Stimulated activated CD4-positive, alpha-beta T cell treated with anti-CD3 and anti-CD28 coated beads, Interleukin-1b, Interleukin-23, amount 100 ng/mL, for 48 hours (primary cell): ENCODE data around the gene MYO1H.

Experiments used
- DNase-seq: peaks from one replicate; pipeline ENCODE4 v3.0.0-alpha.2; 2020

MYO1H gene

DNA sequence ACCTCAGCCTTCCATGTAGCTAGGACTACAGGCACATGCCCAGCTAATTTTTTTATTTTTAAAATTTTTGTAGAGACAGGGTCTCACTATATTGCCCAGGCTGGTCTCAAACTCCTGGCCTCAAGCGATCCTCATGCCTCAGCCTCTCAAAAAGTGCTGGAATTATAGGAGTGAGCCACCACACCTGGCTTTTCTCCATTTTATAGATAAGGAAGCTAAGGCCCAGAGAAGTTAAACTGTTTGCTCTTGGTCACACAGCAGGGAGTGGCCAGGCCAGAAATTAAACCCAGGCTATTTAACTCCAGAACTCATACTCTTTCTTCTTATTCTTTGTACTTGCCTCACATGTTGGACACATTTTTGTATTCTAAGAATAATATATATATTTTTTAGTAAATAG is 146.2 kb downstream of the MYO1H start:
- no peak for DNase-seq

DNA sequence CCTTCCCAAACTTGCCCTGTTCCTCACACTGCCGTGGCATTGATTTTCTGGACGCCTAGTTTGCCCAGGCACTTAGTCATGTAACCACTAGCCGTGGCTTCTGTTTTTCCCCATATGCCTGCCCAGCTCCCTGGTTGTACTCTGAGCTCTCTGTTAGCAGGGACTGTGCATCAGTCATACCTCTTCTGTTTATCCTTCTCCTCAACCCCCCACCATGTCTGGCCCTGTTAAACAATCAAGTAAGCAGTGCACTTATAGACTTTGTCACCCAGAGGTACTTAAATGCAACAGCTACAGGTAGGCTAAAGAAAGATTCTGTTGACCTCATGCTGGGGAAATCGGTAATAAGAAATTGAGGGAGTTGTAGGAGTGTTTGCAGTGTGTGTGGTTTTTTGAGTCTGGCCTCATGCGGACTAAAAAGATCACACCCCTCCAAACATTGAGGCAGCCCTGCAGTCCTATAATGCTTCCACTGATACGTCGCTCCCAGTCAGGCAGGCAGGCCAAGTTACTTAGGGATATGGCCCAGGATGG is 146.7 kb downstream of the MYO1H start:
- DNase-seq: no peak

DNA sequence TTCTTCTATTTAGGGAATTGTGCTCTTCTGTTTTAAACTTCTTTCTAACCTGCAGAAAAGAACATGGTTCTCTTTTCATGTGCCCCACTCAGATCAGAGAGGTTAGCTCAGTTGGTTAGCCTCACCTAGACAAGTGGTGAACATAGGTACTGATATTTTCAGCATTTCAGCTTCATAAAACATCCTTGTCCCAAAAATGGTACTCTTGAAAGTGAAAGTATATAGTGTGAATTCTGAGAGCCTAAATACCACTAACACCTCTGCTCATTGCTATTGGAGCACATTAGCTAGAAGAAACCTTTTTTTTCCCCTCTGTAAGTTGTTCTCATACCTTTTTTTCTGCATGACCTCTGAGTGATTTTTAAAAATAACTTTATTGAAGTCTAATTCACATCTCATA is 147.3 kb downstream of the MYO1H start:
- no peak for DNase-seq

DNA sequence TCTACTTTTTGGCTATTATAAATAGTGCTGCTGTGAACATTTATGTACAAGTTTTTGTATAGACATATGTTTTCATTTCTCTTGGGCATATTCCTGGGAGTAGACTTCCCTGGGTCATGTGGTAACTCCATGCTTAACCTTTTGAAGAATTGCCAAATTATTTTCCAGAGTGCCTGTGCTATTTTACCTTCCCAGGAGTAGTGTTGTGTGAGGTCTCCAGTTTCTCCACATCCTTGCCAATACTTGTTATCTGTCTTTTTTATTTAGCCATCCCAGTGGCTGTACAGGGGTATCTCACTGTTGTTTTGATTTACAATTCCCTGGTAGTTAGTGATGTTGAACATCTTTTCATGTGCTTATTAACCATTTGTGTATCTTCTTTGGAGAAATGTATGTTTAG is 148.6 kb downstream of the MYO1H start:
- no peak for DNase-seq

DNA sequence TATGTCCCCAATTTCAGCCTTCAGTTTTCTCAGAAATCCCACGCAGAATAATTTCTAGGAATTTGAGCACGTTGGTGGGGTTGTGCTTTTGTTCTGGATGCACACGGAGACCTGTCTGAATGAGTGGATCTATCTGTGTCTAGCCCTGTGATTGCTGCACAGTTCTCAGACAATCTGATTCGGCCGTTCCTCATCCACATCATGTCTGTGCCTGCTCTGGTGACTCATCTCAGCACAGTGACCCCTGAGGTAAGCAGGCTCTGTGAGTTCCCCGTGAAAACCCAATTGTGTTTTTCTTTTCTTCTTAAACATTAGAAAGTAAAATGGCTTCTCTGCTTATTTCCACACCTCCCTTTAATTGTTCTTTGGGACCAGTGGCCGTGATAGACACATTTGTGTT is 150.0 kb downstream of the MYO1H start:
- no peak for DNase-seq
